Left ventricle myocardium inferior (tissue), 1 donor: ENCODE results near the gene TIAM2. TPM values are rescaled to one million over a fixed set of nuclear protein-coding genes. Genes with fewer than 3 reads are reported as not detected.

Source experiments
- DNase-seq: peaks from one replicate; pipeline ENCODE4 v3.0.0-alpha.2; 2020
- H3K27ac ChIP-seq: fragments of 200-600 bp; replicated peaks from 2 replicates; pipeline ENCODE4 v1.8.0; 2021
- H3K27me3 ChIP-seq: fragments of 200-600 bp; 2 replicates; pipeline ENCODE4 v1.8.0; 2021; ENCODE audit warnings: low read depth
- H3K36me3 ChIP-seq: fragments of 200-600 bp; 2 replicates; pipeline ENCODE4 v1.8.0; 2021
- H3K4me1 ChIP-seq: fragments of 200-600 bp; 2 replicates; pipeline ENCODE4 v1.8.0; 2021
- H3K4me3 ChIP-seq: fragments of 200-600 bp; 2 replicates; pipeline ENCODE4 v1.8.0; 2021; ENCODE audit warnings: mild to moderate bottlenecking, moderate library complexity
- H3K9me3 ChIP-seq: fragments of 200-600 bp; replicated peaks from 2 replicates; pipeline ENCODE4 v1.8.0; 2021
- CTCF ChIP-seq: fragments of 200-600 bp; IDR thresholded peaks from 2 replicates; pipeline ENCODE4 v1.8.0; 2021; ENCODE audit warnings: antibody characterized with exemption, mild to moderate bottlenecking, borderline replicate concordance
- intact Hi-C: fragments of 100-400 bp; cut with micrococcal nuclease; formaldehyde crosslinking; loops from one replicate; pipeline ENCODE4 v1.11.0; 2022
- total RNA-seq: library from RNA; stranded (reverse); fragmentation: NEBNext Ultra II Directional; extraction: Animal tissue kit (Norgen Biotek cat#: 25700); gene quantifications from one replicate; pipeline ENCODE4 v1.2.1, GENCODE V29; 2021
- donor health status: DM: no; HTN: yes; CAD: no; lungs with severe emphysema.

Gene TIAM2
- total RNA-seq, 1 donor from 2014 or later, result 12.0 TPM

- H3K4me3 ChIP-seq, result no peak overlapping the region
- no peak for DNase-seq
- TF ChIP-seq CTCF, result no peak
- no peaks in the 10 kb centered on the region for H3K27me3 ChIP-seq
- H3K4me1 ChIP-seq, result no peaks in the 10 kb centered on the region
- intact Hi-C loops, result no loop called here
- H3K36me3 ChIP-seq, result no peaks in the 10 kb centered on the region
- no peak overlapping the region for H3K27ac ChIP-seq
- H3K9me3 ChIP-seq, result peaks cover 7% of the 10 kb centered on the region
Measured at GRCh38 chr6:155062866-155063341, 67.8 kb downstream of the TIAM2 start.

GRCh38 chr6:155064303-155064702 is 69.2 kb downstream of the TIAM2 start:
- H3K27ac ChIP-seq, result no peak overlapping the region
- peaks cover 7% of the 10 kb centered on the region for H3K9me3 ChIP-seq
- no peak overlapping the region for H3K4me3 ChIP-seq
- no peaks in the 10 kb centered on the region for H3K36me3 ChIP-seq
- no peaks in the 10 kb centered on the region for H3K27me3 ChIP-seq
- no peaks in the 10 kb centered on the region for H3K4me1 ChIP-seq
- intact Hi-C loops, result no loop called here
- DNase-seq, result no peak
- TF ChIP-seq CTCF, result no peak

GRCh38 chr6:155066361-155066760 is 71.2 kb downstream of the TIAM2 start:
- intact Hi-C loops, result no loop called here
- TF ChIP-seq CTCF, result no peak

GRCh38 chr6:155066921-155067680 is 72.0 kb downstream of the TIAM2 start:
- peaks cover 1% of the 10 kb centered on the region for H3K9me3 ChIP-seq
- no peaks in the 10 kb centered on the region for H3K27me3 ChIP-seq
- no peak overlapping the region for H3K4me3 ChIP-seq
- intact Hi-C loops, result no loop called here
- no peaks in the 10 kb centered on the region for H3K4me1 ChIP-seq
- TF ChIP-seq CTCF, result no peak
- no peaks in the 10 kb centered on the region for H3K36me3 ChIP-seq
- no peak for DNase-seq
- H3K27ac ChIP-seq, result no peak overlapping the region

More at GRCh38 chr6:155066361-155066760, 71.2 kb downstream of the TIAM2 start:
- DNase-seq, result no peak
- no peaks in the 10 kb centered on the region for H3K27me3 ChIP-seq
- no peaks in the 10 kb centered on the region for H3K4me1 ChIP-seq
- no peak overlapping the region for H3K27ac ChIP-seq
- H3K36me3 ChIP-seq, result no peaks in the 10 kb centered on the region
- peaks cover 4% of the 10 kb centered on the region for H3K9me3 ChIP-seq
- H3K4me3 ChIP-seq, result no peak overlapping the region

GRCh38 chr6:155067956-155068615 is 73.0 kb downstream of the TIAM2 start:
- no peak for DNase-seq
- Histone ChIP-seq H3K9me3 (no peaks in the 10 kb centered on the region), H3K27me3 (no peaks in the 10 kb centered on the region), H3K36me3 (no peaks in the 10 kb centered on the region), H3K27ac (no peak overlapping the region), H3K4me1 (no peaks in the 10 kb centered on the region), H3K4me3 (no peak overlapping the region)
- intact Hi-C loops, result no loop called here
- TF ChIP-seq CTCF, result no peak
